22Rv1 (cell line): ENCODE measurements around the gene DGCR2.
"Not testable (repeated sequence)": the region's sequence is repeated elsewhere in the genome, so short reads cannot be mapped to it uniquely, and the experiment has no call there.

Experiments
- H3K27ac ChIP-seq: fragments of 450-650 bp; 2 replicates; pipeline ENCODE4 v1.5.1; 2017
- ZFX ChIP-seq: fragments of 450-650 bp; IDR thresholded peaks from 2 replicates; pipeline ENCODE4 v1.6.1; 2017; ENCODE audit warnings: antibody characterized with exemption, borderline replicate concordance
- TF ChIP-seq, protein P1 (sequence below): fragments of 450-650 bp; IDR thresholded peaks from 2 replicates; pipeline ENCODE4 v1.5.1; 2017; ENCODE audit warnings: mild to moderate bottlenecking

Gene DGCR2

DNA sequence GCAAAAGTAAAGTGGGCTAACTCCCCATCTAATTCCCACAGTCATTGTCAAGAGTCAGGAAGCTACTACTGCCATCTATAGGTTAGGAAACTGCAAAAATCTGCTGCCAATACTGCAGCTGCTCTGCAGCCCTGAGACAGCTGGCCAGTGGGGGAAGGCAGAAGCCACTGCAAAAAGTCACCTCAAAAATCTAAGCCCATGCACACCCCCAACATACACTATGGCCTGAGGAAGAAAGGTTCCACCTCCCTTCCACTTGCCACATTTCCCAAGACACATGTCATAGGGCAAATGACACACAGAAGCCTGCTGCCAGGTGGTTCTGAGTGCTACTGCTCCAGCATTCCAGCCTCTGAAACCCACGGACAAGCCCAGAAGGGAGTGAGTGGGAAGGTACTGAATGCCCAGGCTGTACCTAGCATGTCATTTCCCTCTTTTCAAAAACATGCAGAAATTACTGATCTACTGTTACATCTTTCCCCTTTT, 36.9 kb downstream of the DGCR2 start:
- TF ChIP-seq, protein P1, sequence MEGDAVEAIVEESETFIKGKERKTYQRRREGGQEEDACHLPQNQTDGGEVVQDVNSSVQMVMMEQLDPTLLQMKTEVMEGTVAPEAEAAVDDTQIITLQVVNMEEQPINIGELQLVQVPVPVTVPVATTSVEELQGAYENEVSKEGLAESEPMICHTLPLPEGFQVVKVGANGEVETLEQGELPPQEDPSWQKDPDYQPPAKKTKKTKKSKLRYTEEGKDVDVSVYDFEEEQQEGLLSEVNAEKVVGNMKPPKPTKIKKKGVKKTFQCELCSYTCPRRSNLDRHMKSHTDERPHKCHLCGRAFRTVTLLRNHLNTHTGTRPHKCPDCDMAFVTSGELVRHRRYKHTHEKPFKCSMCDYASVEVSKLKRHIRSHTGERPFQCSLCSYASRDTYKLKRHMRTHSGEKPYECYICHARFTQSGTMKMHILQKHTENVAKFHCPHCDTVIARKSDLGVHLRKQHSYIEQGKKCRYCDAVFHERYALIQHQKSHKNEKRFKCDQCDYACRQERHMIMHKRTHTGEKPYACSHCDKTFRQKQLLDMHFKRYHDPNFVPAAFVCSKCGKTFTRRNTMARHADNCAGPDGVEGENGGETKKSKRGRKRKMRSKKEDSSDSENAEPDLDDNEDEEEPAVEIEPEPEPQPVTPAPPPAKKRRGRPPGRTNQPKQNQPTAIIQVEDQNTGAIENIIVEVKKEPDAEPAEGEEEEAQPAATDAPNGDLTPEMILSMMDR: peak; percentile 64
- no peak for TF ChIP-seq ZFX
- no peak overlapping the region for H3K27ac ChIP-seq

DNA sequence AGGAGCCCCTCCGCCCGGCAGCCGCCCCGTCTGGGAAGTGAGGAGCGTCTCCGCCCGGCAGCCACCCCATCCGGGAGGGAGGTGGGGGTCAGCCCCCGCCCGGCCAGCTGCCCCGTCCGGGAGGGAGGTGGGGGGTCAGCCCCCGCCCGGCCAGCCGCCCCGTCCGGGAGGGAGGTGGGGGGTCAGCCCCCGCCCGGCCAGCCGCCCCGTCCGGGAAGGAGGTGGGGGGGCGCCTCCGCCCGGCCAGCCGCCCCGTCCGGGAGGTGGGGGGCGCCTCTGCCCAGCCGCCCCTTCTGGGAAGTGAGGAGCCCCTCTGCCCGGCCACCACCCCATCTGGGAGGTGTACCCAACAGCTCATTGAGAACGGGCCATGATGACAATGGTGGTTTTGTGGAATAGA, 37.6 kb downstream of the DGCR2 start:
- not testable (repeated sequence) for H3K27ac ChIP-seq

DNA sequence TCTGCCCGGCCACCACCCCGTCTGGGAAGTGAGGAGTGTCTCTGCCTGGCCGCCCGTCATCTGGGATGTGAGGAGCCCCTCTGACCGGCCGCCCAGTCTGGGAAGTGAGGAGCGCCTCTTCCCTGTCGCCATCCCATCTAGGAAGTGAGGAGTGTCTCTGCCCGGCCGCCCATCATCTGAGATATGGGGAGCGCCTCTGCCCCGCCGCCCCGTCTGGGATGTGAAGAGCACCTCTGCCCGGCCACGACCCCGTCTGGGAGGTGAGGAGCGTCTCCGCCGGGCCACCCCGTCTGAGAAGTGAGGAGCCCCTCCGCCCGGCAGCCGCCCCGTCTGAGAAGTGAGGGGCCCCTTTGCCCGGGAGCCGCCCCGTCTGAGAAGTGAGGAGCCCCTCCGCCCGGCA, 38.1 kb downstream of the DGCR2 start:
- H3K27ac ChIP-seq: not testable (repeated sequence)

DNA sequence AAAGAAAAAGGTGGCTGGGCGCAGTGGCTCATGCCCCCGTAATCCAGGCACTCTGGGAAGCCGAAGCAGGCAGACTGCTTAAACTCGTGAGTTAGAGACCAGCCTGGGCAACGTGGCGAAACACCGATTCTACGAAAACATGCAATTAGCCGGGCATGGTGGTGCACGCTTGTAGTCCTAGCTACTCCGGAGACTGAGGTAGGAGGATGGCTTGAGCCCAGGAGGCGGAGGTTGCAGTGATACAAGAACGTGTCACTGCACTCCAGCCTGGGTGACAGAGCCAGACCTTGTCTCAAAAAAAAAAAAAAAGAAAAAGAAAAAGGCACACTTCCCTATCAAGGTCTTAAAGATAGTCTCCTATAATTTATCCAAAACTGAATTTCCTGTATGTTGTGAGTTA, 39.4 kb downstream of the DGCR2 start:
- TF ChIP-seq, protein P1: no peak
- TF ChIP-seq ZFX: no peak

DNA sequence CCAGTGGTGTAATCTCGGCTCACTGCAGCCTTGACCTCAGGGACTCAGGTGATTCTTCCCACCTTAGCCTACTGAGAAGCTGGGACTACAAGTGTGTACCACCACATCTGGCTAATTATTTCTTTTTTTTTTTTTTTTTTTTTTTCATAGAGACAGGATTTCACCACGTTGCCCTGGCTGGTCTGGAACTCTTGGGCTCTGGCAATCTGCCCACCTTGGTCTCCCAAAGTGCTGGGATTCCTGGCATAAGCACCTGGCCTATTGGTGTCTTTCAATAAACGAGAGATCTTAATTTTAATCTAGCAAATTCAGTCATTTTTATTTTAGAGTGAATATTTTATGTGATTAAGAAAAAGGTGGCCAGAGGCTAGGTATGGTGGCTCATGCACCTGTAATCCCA, 40.1 kb downstream of the DGCR2 start:
- no peak overlapping the region for H3K27ac ChIP-seq

More for the DNA sequence above, 39.4 kb downstream of the DGCR2 start:
- H3K27ac ChIP-seq: no peak overlapping the region

DNA sequence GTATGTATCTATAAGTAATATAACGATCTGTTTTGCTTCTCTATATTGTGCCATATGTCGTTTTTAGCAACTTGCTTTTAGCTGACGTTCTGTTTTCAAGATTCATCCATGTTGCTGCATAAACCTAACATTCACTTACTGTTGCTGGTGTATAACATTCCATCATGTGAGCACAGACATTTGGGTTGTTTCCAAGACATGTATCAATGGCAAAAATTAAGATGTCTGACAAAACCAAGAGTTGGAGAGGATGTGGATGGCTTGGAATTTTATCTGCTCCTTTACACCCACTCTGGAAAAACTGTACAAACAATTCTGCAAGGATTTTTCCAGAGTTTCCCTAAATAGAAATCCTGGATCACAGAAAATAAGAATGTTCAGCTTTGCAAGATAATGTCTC, 40.9 kb downstream of the DGCR2 start:
- TF ChIP-seq ZFX: no peak
- TF ChIP-seq, protein P1: no peak
- H3K27ac ChIP-seq: no peak overlapping the region

More for the DNA sequence above, 40.1 kb downstream of the DGCR2 start:
- TF ChIP-seq, protein P1: no peak
- TF ChIP-seq ZFX: no peak

DNA sequence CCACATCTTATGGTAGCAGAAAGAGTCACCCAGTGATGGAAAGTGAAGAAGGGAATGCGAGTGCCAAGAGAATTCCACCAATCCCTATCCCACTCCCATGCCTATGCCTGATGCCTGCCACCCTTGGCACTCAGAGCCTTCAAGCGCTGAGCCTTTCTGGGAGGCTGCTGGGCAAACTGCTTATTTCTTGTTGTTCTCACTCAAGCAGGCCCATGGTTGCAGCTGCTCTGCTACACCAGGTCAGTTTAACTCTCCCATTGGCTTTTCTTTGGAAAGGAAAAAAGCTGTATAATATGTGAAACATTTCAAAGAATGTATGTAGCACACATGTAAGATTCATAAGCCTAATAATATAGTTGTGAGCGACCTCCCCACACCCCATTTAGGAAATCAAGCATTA, 41.4 kb downstream of the DGCR2 start:
- TF ChIP-seq ZFX: no peak
- TF ChIP-seq, protein P1: no peak
- H3K27ac ChIP-seq: no peak overlapping the region

DNA sequence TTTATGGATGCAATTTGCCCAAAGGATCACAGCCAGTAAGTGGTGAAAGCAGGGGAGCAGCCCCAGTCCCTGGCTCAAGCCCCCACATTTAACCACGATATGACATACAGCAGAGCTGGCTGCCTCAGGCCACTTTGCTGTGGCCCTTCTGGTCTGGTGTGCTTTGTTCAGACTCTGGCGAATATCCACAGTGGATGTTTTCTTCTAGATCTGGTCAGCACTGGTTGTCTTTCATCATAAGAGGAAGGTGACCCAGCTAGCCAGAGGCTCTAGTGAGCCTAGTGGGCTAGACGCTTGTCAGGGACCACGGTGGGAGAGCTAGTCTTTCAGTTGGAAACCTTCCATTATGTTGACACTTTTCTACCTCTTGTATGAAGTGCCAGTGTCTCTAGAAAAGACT, 42.5 kb downstream of the DGCR2 start:
- TF ChIP-seq, protein P1: no peak
- TF ChIP-seq ZFX: no peak
- H3K27ac ChIP-seq: no peak overlapping the region

DNA sequence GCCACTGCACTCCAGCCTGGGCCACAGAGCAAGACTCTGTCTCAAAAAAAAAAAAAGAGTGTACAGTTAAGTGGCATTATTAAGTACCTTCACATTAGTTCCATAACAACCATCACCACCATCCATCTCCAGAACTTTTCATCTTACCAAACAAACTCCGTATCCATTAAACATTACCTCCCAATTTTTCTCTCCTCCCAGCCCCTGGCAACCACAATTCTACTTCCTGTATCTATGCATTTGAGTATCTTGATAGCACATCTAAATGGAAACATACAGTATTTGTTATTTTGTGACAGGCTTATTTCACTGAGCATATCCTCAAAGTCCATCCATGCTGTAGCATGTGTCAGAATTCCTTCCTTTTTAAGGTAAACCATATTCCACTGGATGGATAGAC, 46.8 kb downstream of the DGCR2 start:
- no peak overlapping the region for H3K27ac ChIP-seq
- TF ChIP-seq, protein P1: no peak
- no peak for TF ChIP-seq ZFX

DNA sequence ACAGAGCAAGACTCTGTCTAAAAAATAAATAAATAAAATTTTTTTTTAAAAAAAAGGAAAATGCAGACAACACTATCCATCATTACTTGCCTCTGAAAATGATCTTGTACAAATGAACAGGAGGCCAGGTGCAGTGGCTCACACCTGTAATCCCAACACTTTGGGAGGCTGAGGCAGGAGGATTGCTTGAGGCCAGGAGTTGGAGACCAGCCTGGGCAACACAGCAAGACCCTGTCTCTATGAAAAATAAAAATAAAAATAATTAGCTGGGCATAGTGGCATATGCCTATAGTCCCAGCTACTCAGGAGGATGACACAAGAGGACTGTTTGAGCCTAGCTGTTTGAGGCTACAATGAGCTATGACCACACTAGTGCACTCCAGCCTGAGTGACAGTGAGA, 49.4 kb downstream of the DGCR2 start:
- H3K27ac ChIP-seq: not testable (repeated sequence)
